ENCODE data around the gene FKBP5.

FKBP5 gene

GRCh38 chr6:35564733-35565132, 124.0 kb downstream of the FKBP5 start:
- no peak for TF ChIP-seq CTCF (IDR thresholded peaks at IDR 0.05; ENCODE audit: poor library complexity, severe bottlenecking)
- no peak overlapping the region for H3K4me3 ChIP-seq (ENCODE audit: severe bottlenecking)
- no peak overlapping the region for H3K27ac ChIP-seq (ENCODE audit: poor library complexity, severe bottlenecking)
- no peaks in the 10 kb centered on the region for H3K36me3 ChIP-seq (ENCODE audit: low read depth)
- DNase-seq (ENCODE audit: low spot score), result no peak
- ATAC-seq (ENCODE audit: low read depth), result no peak
- H3K9me3 ChIP-seq (ENCODE audit: severe bottlenecking), result peaks cover 3% of the 10 kb centered on the region
- no peaks in the 10 kb centered on the region for H3K4me1 ChIP-seq (ENCODE audit: insufficient read depth, poor library complexity, severe bottlenecking)
- no peaks in the 10 kb centered on the region for H3K27me3 ChIP-seq (ENCODE audit: insufficient read depth, poor library complexity, severe bottlenecking)

DNA sequence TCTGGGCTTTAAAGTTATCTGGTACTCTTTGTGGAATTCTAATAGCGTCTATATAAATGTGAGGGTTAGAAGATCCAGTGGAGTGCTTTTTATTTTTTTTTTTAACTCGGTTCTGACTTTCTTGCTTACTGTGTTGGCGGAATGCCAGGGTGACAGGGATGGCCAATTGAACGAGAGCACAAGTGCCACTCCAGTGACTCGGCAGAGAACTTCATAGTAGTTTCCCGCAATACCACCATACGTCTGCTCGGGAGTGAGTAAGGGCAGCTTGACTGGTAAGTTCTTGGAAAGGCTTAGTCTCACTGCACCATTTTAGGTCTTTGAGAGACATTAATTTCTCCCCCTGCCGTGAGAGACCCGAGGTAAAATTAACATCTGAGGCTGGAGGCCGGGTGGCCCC, 126.7 kb downstream of the FKBP5 start:
- ATAC-seq (ENCODE audit: low read depth) (no peak), DNase-seq (ENCODE audit: low spot score) (no peak)

DNA sequence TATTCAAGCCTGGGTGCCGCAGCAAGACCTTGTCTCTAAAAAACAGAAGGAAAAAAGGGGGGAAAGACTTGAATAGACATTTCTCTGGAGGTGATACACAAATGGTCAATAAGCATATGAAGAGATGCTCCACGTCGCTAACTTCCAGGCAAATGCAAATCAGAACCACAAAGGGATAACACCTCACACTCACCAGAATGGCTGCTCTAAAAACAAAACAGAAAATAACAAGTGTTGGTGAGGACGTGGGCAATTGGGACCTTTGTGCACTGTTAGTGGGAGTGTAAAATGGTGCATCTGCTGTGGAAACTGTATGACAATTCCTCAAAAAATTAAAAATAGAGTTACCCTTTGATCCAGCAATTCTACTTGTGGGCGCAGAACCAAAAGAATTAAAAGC, 127.6 kb downstream of the FKBP5 start:
- ATAC-seq (ENCODE audit: low read depth) (no peak), DNase-seq (ENCODE audit: low spot score) (no peak)
- H3K36me3 ChIP-seq (ENCODE audit: low read depth), result no peaks in the 10 kb centered on the region
- no peak for TF ChIP-seq CTCF (IDR thresholded peaks at IDR 0.05; ENCODE audit: poor library complexity, severe bottlenecking)
- no peaks in the 10 kb centered on the region for H3K27me3 ChIP-seq (ENCODE audit: insufficient read depth, poor library complexity, severe bottlenecking)
- H3K4me1 ChIP-seq (ENCODE audit: insufficient read depth, poor library complexity, severe bottlenecking), result no peaks in the 10 kb centered on the region
- H3K27ac ChIP-seq (ENCODE audit: poor library complexity, severe bottlenecking), result no peak overlapping the region
- no peaks in the 10 kb centered on the region for H3K9me3 ChIP-seq (ENCODE audit: severe bottlenecking)
- H3K4me3 ChIP-seq (ENCODE audit: severe bottlenecking), result no peak overlapping the region

More for the DNA sequence above, 126.7 kb downstream of the FKBP5 start:
- Histone ChIP-seq H3K27ac (ENCODE audit: poor library complexity, severe bottlenecking) (no peak overlapping the region), H3K36me3 (ENCODE audit: low read depth) (no peaks in the 10 kb centered on the region), H3K4me3 (ENCODE audit: severe bottlenecking) (no peak overlapping the region), H3K27me3 (ENCODE audit: insufficient read depth, poor library complexity, severe bottlenecking) (no peaks in the 10 kb centered on the region), H3K9me3 (ENCODE audit: severe bottlenecking) (peaks cover 3% of the 10 kb centered on the region), H3K4me1 (ENCODE audit: insufficient read depth, poor library complexity, severe bottlenecking) (no peaks in the 10 kb centered on the region)
- no peak for TF ChIP-seq CTCF (IDR thresholded peaks at IDR 0.05; ENCODE audit: poor library complexity, severe bottlenecking)

DNA sequence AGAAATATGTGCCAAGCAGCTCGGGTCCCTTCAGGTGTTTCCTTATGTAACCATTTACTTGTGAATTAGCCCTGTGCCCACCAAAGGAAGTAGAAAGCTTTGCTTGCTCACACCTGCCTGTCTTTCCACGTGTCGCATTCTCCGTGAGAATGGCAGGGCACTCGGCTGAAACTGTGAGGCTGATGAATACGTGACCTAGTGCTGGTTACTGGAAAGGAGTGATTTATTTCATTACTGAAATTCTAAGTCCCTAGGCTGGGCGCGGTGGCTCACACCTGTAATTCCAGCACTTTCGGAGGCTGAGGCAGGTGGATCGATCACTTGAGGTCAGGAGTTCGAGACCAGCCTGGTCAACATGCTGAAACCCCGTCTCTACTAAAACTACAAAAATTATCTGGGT, 130.1 kb downstream of the FKBP5 start:
- Histone ChIP-seq H3K27me3 (ENCODE audit: insufficient read depth, poor library complexity, severe bottlenecking) (no peaks in the 10 kb centered on the region), H3K36me3 (ENCODE audit: low read depth) (no peaks in the 10 kb centered on the region), H3K4me3 (ENCODE audit: severe bottlenecking) (no peak overlapping the region), H3K27ac (ENCODE audit: poor library complexity, severe bottlenecking) (no peak overlapping the region), H3K4me1 (ENCODE audit: insufficient read depth, poor library complexity, severe bottlenecking) (no peaks in the 10 kb centered on the region), H3K9me3 (ENCODE audit: severe bottlenecking) (no peaks in the 10 kb centered on the region)
- no peak for ATAC-seq (ENCODE audit: low read depth)
- no peak for TF ChIP-seq CTCF (IDR thresholded peaks at IDR 0.05; ENCODE audit: poor library complexity, severe bottlenecking)
- DNase-seq (ENCODE audit: low spot score), result no peak

GRCh38 chr6:35557239-35557638, 131.5 kb downstream of the FKBP5 start:
- ATAC-seq (ENCODE audit: low read depth), result no peak

More at GRCh38 chr6:35557239-35557638, 131.5 kb downstream of the FKBP5 start:
- TF ChIP-seq CTCF (IDR thresholded peaks at IDR 0.05; ENCODE audit: poor library complexity, severe bottlenecking), result no peak
- H3K4me3 ChIP-seq (ENCODE audit: severe bottlenecking), result no peak overlapping the region
- H3K27ac ChIP-seq (ENCODE audit: poor library complexity, severe bottlenecking), result no peak overlapping the region
- no peaks in the 10 kb centered on the region for H3K9me3 ChIP-seq (ENCODE audit: severe bottlenecking)
- no peaks in the 10 kb centered on the region for H3K27me3 ChIP-seq (ENCODE audit: insufficient read depth, poor library complexity, severe bottlenecking)
- H3K4me1 ChIP-seq (ENCODE audit: insufficient read depth, poor library complexity, severe bottlenecking), result no peaks in the 10 kb centered on the region
- no peak for DNase-seq (ENCODE audit: low spot score)
- no peaks in the 10 kb centered on the region for H3K36me3 ChIP-seq (ENCODE audit: low read depth)

Data from RWPE2 (cell line).